Measurements from ENCODE around the gene PDE6B.

Gene PDE6B

GRCh38 chr4:648579-649292, 23.4 kb downstream of the PDE6B start:
- H3K27ac ChIP-seq = no peak overlapping the region

GRCh38 chr4:649293-649625, 23.9 kb downstream of the PDE6B start:
- H3K27ac ChIP-seq = no peak overlapping the region
- TF ChIP-seq CTCF (IDR thresholded peaks at IDR 0.05) (no peak), ZFX (IDR thresholded peaks at IDR 0.05; ENCODE audit: borderline replicate concordance) (no peak)

More at GRCh38 chr4:648579-649292, 23.4 kb downstream of the PDE6B start:
- TF ChIP-seq CTCF (IDR thresholded peaks at IDR 0.05) = no peak
- TF ChIP-seq ZFX (IDR thresholded peaks at IDR 0.05; ENCODE audit: borderline replicate concordance) = no peak

GRCh38 chr4:649751-650310, 24.5 kb downstream of the PDE6B start:
- no peak overlapping the region for H3K27ac ChIP-seq

GRCh38 chr4:650461-650860, 25.1 kb downstream of the PDE6B start:
- TF ChIP-seq ZFX (IDR thresholded peaks at IDR 0.05; ENCODE audit: borderline replicate concordance) (no peak), CTCF (IDR thresholded peaks at IDR 0.05) (no peak)
- no peak overlapping the region for H3K27ac ChIP-seq

More at GRCh38 chr4:649751-650310, 24.5 kb downstream of the PDE6B start:
- no peak for TF ChIP-seq CTCF (IDR thresholded peaks at IDR 0.05)
- TF ChIP-seq ZFX (IDR thresholded peaks at IDR 0.05; ENCODE audit: borderline replicate concordance) = no peak

- no peak overlapping the region for H3K27ac ChIP-seq
- TF ChIP-seq ZFX (IDR thresholded peaks at IDR 0.05; ENCODE audit: borderline replicate concordance) (no peak), CTCF (IDR thresholded peaks at IDR 0.05) (no peak)
Observed at GRCh38 chr4:650951-651883, 25.8 kb downstream of the PDE6B start.

- TF ChIP-seq ZFX (IDR thresholded peaks at IDR 0.05; ENCODE audit: borderline replicate concordance) = no peak
- no peak for TF ChIP-seq CTCF (IDR thresholded peaks at IDR 0.05)
Observed at GRCh38 chr4:651884-652642, 26.7 kb downstream of the PDE6B start.

More at GRCh38 chr4:651884-652642, 26.7 kb downstream of the PDE6B start:
- H3K27ac ChIP-seq = no peak overlapping the region
